Measurements from ENCODE around the gene PEX14.

PEX14 gene

GRCh38 chr1:10602936-10603335 is 128.2 kb downstream of the PEX14 start:
- no peak for TF ChIP-seq CTCF (IDR thresholded peaks at IDR 0.05; ENCODE audit: low read depth, low read length, missing control alignments)
- no peak overlapping the region for H3K4me3 ChIP-seq (ENCODE audit: low read depth, low read length)
- in situ Hi-C loops (cut with HindIII; ENCODE audit: low sequenced_read_pairs): loop anchor here (5.0 kb wide), 1 partner anchor 66 kb away; no protein-coding TSS in a partner anchor
- no peak for DNase-seq (ENCODE audit: low read depth)

GRCh38 chr1:10604966-10605365 is 130.2 kb downstream of the PEX14 start:
- in situ Hi-C loops (cut with HindIII; ENCODE audit: low sequenced_read_pairs): loop anchor here (5.0 kb wide), 1 partner anchor 68 kb away; no protein-coding TSS in a partner anchor
- H3K4me3 ChIP-seq (ENCODE audit: low read depth, low read length): no peak overlapping the region
- TF ChIP-seq CTCF (IDR thresholded peaks at IDR 0.05; ENCODE audit: low read depth, low read length, missing control alignments): no peak
- no peak for DNase-seq (ENCODE audit: low read depth)

GRCh38 chr1:10606064-10606463 is 131.3 kb downstream of the PEX14 start:
- in situ Hi-C loops (cut with HindIII; ENCODE audit: low sequenced_read_pairs): no loop called here
- no peak for DNase-seq (ENCODE audit: low read depth)
- no peak overlapping the region for H3K4me3 ChIP-seq (ENCODE audit: low read depth, low read length)
- no peak for TF ChIP-seq CTCF (IDR thresholded peaks at IDR 0.05; ENCODE audit: low read depth, low read length, missing control alignments)

- no peak for DNase-seq (ENCODE audit: low read depth)
- no peak overlapping the region for H3K4me3 ChIP-seq (ENCODE audit: low read depth, low read length)
- in situ Hi-C loops (cut with HindIII; ENCODE audit: low sequenced_read_pairs): no loop called here
- TF ChIP-seq CTCF (IDR thresholded peaks at IDR 0.05; ENCODE audit: low read depth, low read length, missing control alignments): no peak
Observed at GRCh38 chr1:10607228-10607627, 132.5 kb downstream of the PEX14 start.

GRCh38 chr1:10608690-10609089 is 133.9 kb downstream of the PEX14 start:
- DNase-seq (ENCODE audit: low read depth): no peak
- H3K4me3 ChIP-seq (ENCODE audit: low read depth, low read length): no peak overlapping the region
- in situ Hi-C loops (cut with HindIII; ENCODE audit: low sequenced_read_pairs): no loop called here
- TF ChIP-seq CTCF (IDR thresholded peaks at IDR 0.05; ENCODE audit: low read depth, low read length, missing control alignments): no peak

GRCh38 chr1:10610901-10611600 is 136.3 kb downstream of the PEX14 start:
- no peak for DNase-seq (ENCODE audit: low read depth)
- in situ Hi-C loops (cut with HindIII; ENCODE audit: low sequenced_read_pairs): no loop called here
- TF ChIP-seq CTCF (IDR thresholded peaks at IDR 0.05; ENCODE audit: low read depth, low read length, missing control alignments): no peak
- H3K4me3 ChIP-seq (ENCODE audit: low read depth, low read length): no peak overlapping the region
